Measurements from ENCODE around the gene MRM2.

The MRM2 gene

GRCh38 chr7:2261611-2262010 lies 19.6 kb upstream of the MRM2 start:
- DNase-seq (ENCODE audit: extremely low spot score), result peak; percentile 69
- POLR2A ChIA-PET, result interaction anchor here (0.6 to 3.6 kb wide), 2 partner anchors 13 to 663 kb away, joined by 4 to 10 read pairs; no protein-coding TSS in a partner anchor
- CTCF ChIA-PET, result interaction anchor here (0.7 to 4.7 kb wide), 6 partner anchors 8 to 86 kb away, joined by 3 to 34 read pairs (median 4); no protein-coding TSS in a partner anchor
- TF ChIP-seq, protein P1, sequence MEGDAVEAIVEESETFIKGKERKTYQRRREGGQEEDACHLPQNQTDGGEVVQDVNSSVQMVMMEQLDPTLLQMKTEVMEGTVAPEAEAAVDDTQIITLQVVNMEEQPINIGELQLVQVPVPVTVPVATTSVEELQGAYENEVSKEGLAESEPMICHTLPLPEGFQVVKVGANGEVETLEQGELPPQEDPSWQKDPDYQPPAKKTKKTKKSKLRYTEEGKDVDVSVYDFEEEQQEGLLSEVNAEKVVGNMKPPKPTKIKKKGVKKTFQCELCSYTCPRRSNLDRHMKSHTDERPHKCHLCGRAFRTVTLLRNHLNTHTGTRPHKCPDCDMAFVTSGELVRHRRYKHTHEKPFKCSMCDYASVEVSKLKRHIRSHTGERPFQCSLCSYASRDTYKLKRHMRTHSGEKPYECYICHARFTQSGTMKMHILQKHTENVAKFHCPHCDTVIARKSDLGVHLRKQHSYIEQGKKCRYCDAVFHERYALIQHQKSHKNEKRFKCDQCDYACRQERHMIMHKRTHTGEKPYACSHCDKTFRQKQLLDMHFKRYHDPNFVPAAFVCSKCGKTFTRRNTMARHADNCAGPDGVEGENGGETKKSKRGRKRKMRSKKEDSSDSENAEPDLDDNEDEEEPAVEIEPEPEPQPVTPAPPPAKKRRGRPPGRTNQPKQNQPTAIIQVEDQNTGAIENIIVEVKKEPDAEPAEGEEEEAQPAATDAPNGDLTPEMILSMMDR (IDR thresholded peaks at IDR 0.05; ENCODE audit: control extremely low read depth, extremely low read depth, low read depth, missing control alignments), result no peak

DNA sequence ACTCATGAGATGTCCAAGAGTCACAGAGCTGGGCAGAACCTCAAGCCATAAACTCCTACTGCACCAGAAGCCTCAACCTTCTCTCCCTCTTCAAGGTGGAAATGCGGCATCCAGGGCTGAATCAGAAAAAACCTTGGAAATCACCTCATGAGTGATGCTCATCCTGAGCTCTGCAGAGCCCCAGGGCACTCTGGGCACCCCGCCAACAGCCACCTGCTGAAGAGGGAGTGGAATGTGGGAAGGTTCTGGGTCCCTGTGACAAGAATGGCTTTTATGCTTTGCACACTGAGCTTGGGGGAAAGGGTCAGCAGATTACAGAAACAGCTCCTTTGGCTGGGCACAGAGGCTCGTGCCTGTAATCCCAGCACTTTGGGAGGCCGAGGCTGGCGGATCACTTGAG lies 18.8 kb upstream of the MRM2 start:
- POLR2A ChIA-PET, result interaction anchor here (3.6 kb wide), 1 partner anchor 12 kb away, joined by 10 read pairs; no protein-coding TSS in a partner anchor
- TF ChIP-seq, protein P1 (IDR thresholded peaks at IDR 0.05; ENCODE audit: control extremely low read depth, extremely low read depth, low read depth, missing control alignments), result no peak
- CTCF ChIA-PET, result interaction anchor here (1.0 to 4.7 kb wide), 8 partner anchors 9 to 208 kb away, joined by 3 to 34 read pairs (median 4); no protein-coding TSS in a partner anchor
- DNase-seq (ENCODE audit: extremely low spot score), result no peak

- TF ChIP-seq, protein P1 (IDR thresholded peaks at IDR 0.05; ENCODE audit: control extremely low read depth, extremely low read depth, low read depth, missing control alignments), result no peak
- DNase-seq (ENCODE audit: extremely low spot score), result no peak
- CTCF ChIA-PET, result interaction anchor here (0.7 to 4.7 kb wide), 7 partner anchors 10 to 88 kb away, joined by 3 to 34 read pairs (median 4); no protein-coding TSS in a partner anchor
- POLR2A ChIA-PET, result interaction anchor here (0.7 to 3.6 kb wide), 2 partner anchors 10 to 41 kb away, joined by 4 to 10 read pairs; no protein-coding TSS in a partner anchor
Observed at GRCh38 chr7:2259480-2259879, 17.5 kb upstream of the MRM2 start.

DNA sequence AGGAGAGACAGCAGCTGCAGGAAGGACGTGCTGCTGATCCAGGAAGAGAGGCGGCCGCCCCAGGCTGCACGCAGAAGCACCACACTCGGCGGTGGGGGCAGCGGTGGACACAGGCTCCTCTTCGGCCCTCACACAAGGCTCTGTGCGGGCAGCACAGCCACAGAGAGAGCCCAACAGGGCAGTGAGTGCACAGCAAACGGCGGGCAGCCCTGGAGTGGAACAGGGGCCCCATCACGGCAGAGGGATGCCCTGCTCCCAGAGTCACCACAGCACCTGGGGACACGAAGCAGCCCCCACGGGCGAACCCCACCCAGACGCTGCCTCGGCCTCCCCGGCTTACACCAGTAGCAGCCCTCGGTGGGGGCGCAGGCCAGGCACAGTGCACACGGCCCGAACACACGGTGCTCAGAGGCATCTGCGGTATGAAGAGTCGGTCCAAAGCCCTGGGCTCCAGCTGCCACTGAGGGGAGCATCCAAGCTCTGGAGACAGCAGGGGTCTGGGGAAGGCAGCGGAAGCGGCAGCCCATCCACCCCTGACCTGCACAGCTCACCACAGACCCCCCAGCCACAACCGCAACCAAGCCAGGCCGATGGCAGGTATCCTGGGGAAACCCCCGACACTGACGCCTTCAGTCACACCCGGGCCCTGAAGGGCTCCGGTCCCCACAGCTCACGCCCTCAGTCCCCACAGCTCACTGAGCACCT lies 16.8 kb upstream of the MRM2 start:
- DNase-seq (ENCODE audit: extremely low spot score), result peak; percentile 83
- ChIA-PET POLR2A (interaction anchor here (0.7 to 3.6 kb wide), 2 partner anchors 10 to 42 kb away, joined by 4 to 10 read pairs; no protein-coding TSS in a partner anchor), CTCF (interaction anchor here (0.7 to 4.7 kb wide), 6 partner anchors 10 to 89 kb away, joined by 3 to 34 read pairs (median 4); no protein-coding TSS in a partner anchor)
- TF ChIP-seq, protein P1 (IDR thresholded peaks at IDR 0.05; ENCODE audit: control extremely low read depth, extremely low read depth, low read depth, missing control alignments), result no peak

- TF ChIP-seq, protein P1 (IDR thresholded peaks at IDR 0.05; ENCODE audit: control extremely low read depth, extremely low read depth, low read depth, missing control alignments), result no peak
- ChIA-PET CTCF (interaction anchor here (1.0 to 2.0 kb wide), 2 partner anchors 9 to 21 kb away, joined by 3 to 9 read pairs; no protein-coding TSS in a partner anchor), POLR2A (no interaction called here)
- no peak for DNase-seq (ENCODE audit: extremely low spot score)
Observed at GRCh38 chr7:2257651-2258050, 15.6 kb upstream of the MRM2 start.

GRCh38 chr7:2257046-2257551 lies 15.1 kb upstream of the MRM2 start:
- DNase-seq (ENCODE audit: extremely low spot score), result no peak
- TF ChIP-seq, protein P1 (IDR thresholded peaks at IDR 0.05; ENCODE audit: control extremely low read depth, extremely low read depth, low read depth, missing control alignments), result no peak
- ChIA-PET CTCF (interaction anchor here (1.0 to 2.0 kb wide), 2 partner anchors 9 to 20 kb away, joined by 3 to 9 read pairs; no protein-coding TSS in a partner anchor), POLR2A (no interaction called here)

All from GM10248 (cell line).